Fibroblast of skin of left biceps (primary cell): ENCODE results near the gene FHOD3.

Experiments used
- DNase-seq, 2 experiments: peaks; one replicate each; pipeline ENCODE4 v3.0.0-alpha.2; 2013; ENCODE audit warnings: low read depth in 2 of 2

FHOD3 gene

GRCh38 chr18:36297417-36298125 is at the start of gene FHOD3:
TSS of gene FHOD3 (plus strand) at chr18:36297713. CDS start at chr18:36297836, 123 bp downstream.
- DNase-seq, result no peak

GRCh38 chr18:36249392-36249791 is 48.1 kb upstream of the FHOD3 start:
- no peak for DNase-seq

- DNase-seq, result no peak
Measured at GRCh38 chr18:36250827-36251226, 46.7 kb upstream of the FHOD3 start.

GRCh38 chr18:36255072-36255698 is 42.3 kb upstream of the FHOD3 start:
- DNase-seq, result no peak

DNA sequence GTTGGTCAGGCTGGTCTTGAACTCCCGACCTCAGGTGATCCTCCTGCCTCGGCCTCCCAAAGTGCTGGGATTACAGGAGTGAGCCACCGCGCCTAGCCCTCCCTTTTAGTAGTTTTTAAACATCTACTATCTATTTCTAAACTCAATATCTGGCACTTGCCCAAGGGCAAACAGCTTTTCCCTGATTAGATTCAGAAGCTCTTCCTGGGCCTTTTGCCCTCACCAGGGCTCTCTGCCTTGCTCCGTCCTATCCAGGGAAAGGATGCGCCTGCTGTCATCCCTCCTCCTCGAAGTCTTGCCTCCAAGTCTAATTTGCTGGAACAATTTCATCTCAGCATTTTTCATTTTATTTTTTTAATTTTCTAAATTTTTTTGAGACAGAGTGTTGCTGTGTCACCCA is 41.4 kb upstream of the FHOD3 start:
- no peak for DNase-seq

DNA sequence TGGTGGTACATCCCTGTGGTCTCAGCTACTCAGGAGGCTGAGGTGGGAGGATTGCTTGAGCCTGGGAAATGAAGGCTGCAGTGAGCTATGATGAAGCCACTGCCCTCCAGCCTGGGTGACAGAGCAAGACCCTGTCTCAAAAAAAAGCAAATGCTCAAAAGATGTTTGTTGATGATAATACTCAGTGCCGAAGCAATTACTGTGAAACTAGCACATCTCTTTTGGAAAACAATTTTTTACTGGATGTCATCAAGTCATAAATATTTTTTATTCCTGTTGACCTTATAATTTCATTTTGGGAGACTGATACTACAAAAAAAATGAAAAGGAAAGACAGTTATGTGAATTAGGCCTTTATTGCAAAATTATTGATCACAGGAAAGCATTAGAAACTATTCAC is 34.5 kb upstream of the FHOD3 start:
- DNase-seq, result no peak

- no peak for DNase-seq
Measured at GRCh38 chr18:36264283-36264682, 33.2 kb upstream of the FHOD3 start.

DNA sequence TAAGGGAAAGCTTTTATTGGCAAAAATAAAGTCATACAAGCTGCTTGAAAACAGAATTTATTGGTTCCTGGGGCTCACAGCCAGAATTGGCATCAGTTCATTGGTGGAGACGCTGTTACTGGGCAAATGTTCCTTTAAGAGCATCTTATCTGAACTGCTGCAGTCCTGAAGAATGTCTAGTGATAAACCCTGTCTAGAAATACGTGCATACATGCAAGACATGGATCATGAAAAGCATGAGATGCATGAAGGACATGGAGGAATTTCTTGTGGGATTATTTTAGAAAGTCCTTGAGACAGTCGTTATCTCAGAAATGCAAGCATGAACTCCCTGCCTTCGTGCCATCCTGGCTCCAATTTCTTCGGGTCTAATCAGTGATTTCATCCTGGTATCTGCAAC is 32.5 kb upstream of the FHOD3 start:
- no peak for DNase-seq

- no peak for DNase-seq
Measured at GRCh38 chr18:36269157-36269556, 28.4 kb upstream of the FHOD3 start.

- DNase-seq, result no peak
Measured at GRCh38 chr18:36271153-36271552, 26.4 kb upstream of the FHOD3 start.

- DNase-seq, result no peak
Measured at GRCh38 chr18:36273347-36273746, 24.2 kb upstream of the FHOD3 start.

- DNase-seq, result no peak
Measured at GRCh38 chr18:36274083-36274715, 23.3 kb upstream of the FHOD3 start.

DNA sequence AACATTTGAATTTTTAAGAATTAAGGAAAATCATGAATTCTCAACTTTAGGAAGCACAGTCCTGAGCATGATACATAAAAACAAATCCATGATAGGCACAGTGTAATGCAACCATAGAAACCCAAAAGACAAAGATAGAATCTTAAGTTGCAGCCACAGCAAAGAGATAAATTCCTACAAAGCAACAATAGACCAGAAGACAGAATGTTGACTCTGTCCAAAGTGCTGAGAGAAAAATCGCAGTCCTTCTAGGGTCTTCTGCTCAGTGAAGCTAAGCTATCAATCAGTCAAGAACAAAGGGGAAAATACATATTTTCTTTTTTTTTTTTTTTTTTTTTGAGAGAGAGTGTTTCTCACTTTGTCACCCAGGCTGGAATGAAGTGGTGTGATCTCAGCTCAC is 22.0 kb upstream of the FHOD3 start:
- DNase-seq, result no peak

DNA sequence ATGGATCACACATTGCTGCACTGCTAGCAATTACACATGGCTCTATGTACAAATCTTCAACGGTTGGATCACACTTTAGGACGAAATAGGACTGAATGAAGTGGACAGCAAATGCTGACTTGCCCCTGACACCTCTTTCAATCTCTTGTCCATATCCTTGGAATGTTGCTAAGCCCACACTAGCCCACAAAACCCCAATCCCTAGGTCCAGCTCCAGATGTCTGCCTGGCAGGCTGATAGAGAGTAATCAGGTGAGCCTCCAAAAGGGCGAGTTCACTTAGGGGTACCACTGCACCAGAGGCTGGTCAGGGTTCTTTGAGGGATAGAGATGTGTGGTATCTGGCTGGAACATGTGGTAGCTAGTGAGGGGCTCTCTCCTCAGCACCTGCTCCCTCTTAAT is 18.5 kb upstream of the FHOD3 start:
- no peak for DNase-seq

GRCh38 chr18:36281936-36282335 is 15.6 kb upstream of the FHOD3 start:
- no peak for DNase-seq

GRCh38 chr18:36283448-36283847 is 14.1 kb upstream of the FHOD3 start:
- no peak for DNase-seq

DNA sequence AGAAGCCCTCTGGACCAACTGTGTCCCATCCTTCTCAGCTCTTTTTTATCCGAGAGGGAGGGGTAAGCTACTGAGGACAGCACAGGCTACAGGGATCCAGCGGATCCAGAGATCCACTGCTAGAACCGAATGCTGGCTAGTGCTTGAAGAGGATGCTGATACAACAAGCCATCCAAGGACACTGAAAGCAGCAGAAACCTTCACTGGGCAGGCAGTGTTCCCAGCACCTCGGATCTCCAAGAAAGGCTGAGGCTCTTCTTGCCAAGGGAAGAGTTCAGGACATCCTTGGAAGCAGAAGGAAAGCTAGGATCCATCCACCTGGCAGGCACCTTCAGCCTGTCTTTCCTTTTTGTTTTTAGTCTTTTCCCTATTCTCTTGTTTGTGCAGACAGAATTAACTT is 13.2 kb upstream of the FHOD3 start:
- no peak for DNase-seq

GRCh38 chr18:36284671-36285295 is 12.7 kb upstream of the FHOD3 start:
- DNase-seq, result peak; percentile 35 to 44

DNA sequence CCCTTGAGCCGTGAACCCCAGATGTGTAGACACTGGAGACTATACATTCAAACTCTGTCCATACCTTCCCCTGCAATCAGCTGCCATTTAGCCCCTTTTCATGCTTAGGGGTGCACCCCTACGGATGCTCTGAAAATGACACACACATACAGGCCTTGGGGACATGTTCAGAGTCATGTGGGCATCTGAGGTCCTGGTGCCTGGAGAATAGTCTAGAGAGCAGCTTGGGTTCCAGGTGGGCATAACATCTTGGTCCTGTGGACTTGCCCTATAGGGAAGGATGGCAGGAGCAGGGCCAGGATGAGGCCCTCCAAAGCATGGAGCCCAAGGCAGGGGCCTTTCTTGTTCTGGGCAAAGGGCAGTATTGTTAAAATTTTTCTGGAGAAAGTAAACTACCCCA is 9.9 kb upstream of the FHOD3 start:
- DNase-seq, result no peak

DNA sequence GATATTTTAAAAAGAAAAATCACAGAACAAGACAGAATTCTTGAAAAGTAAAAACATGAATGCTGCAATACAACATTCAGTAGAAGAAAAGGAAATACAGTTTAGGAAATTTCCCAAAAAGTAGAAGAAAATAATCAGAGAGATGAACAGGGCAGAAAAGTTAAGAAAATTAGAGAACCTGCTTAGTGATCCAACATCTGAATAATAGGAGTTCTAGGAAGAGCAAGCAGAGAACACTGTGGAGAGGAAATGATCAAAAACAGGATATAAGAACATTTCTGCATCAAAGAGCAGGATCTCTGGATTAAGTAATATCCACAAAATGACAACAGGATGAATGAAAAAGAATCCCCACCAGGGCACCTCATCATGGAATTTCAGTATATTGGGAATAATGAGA is 8.8 kb upstream of the FHOD3 start:
- DNase-seq, result no peak

- no peak for DNase-seq
Measured at GRCh38 chr18:36294031-36294430, 3.5 kb upstream of the FHOD3 start.

GRCh38 chr18:36295214-36295613 is 2.3 kb upstream of the FHOD3 start:
- DNase-seq, result no peak

- DNase-seq, result no peak
Measured at GRCh38 chr18:36295880-36296301, 1.6 kb upstream of the FHOD3 start.
